ENCODE results near the gene SHISA8. TPM values are rescaled to one million over a fixed set of nuclear protein-coding genes. Genes with fewer than 3 reads are reported as not detected.

The SHISA8 gene
- total RNA-seq, 3 donors from 2014 or later: not detected

GRCh38 chr22:41900652-41901312 is 14.1 kb downstream of the SHISA8 start:
- DNase-seq (no peak), ATAC-seq (no peak)
- H3K4me3 ChIP-seq: no peak overlapping the region
- H3K4me1 ChIP-seq (ENCODE audit: low read depth): no peaks in the 10 kb centered on the region
- peaks cover 6% of the 10 kb centered on the region for H3K36me3 ChIP-seq (ENCODE audit: low read depth)
- no peaks in the 10 kb centered on the region for H3K9me3 ChIP-seq
- intact Hi-C loops (cut with DNase I, micrococcal nuclease): no loop called here
- TF ChIP-seq, protein P1, sequence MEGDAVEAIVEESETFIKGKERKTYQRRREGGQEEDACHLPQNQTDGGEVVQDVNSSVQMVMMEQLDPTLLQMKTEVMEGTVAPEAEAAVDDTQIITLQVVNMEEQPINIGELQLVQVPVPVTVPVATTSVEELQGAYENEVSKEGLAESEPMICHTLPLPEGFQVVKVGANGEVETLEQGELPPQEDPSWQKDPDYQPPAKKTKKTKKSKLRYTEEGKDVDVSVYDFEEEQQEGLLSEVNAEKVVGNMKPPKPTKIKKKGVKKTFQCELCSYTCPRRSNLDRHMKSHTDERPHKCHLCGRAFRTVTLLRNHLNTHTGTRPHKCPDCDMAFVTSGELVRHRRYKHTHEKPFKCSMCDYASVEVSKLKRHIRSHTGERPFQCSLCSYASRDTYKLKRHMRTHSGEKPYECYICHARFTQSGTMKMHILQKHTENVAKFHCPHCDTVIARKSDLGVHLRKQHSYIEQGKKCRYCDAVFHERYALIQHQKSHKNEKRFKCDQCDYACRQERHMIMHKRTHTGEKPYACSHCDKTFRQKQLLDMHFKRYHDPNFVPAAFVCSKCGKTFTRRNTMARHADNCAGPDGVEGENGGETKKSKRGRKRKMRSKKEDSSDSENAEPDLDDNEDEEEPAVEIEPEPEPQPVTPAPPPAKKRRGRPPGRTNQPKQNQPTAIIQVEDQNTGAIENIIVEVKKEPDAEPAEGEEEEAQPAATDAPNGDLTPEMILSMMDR (IDR thresholded peaks at IDR 0.05): no peak

DNA sequence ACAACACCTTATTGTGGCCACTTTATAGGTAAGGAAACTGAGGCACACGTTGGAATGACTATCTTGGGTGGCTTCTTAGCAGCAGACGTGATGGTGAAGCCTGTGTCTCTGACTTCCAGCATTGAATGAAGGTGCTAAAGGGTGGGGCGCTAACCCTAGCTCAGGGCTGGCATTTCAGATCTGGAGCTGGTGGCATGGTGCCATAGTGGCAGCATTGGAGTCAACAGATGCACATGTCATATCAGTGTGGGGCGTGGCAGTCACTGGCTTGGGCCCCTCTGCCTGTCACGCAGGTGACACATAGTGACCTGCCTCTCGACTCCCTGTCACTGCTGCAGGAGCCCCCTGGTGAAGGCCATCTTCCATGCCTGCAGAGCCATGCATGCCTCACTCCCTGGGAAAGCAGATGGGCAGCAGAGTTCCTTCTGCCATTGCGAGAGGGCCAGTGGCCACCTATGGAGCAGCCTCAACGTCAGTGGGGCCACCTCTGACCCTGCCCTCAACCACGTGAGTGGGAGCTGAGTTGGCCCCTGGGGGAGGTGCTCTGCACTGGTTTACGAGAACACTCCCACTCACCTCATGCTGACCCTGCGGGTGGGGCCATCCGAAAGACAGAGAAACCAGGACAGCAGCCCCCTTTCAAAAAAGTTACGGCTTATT is 14.8 kb downstream of the SHISA8 start:
- no peak for DNase-seq
- intact Hi-C loops (cut with DNase I, micrococcal nuclease): no loop called here
- TF ChIP-seq, protein P1 (IDR thresholded peaks at IDR 0.05): no peak
- no peak for ATAC-seq
- Histone ChIP-seq H3K4me3 (no peak overlapping the region), H3K9me3 (no peaks in the 10 kb centered on the region), H3K36me3 (ENCODE audit: low read depth) (peaks cover 3% of the 10 kb centered on the region), H3K4me1 (ENCODE audit: low read depth) (no peaks in the 10 kb centered on the region)

GRCh38 chr22:41899110-41899509 is 15.8 kb downstream of the SHISA8 start:
- TF ChIP-seq, protein P1 (IDR thresholded peaks at IDR 0.05): no peak
- Histone ChIP-seq H3K9me3 (no peaks in the 10 kb centered on the region), H3K4me3 (no peak overlapping the region), H3K36me3 (ENCODE audit: low read depth) (peaks cover 3% of the 10 kb centered on the region), H3K4me1 (ENCODE audit: low read depth) (no peaks in the 10 kb centered on the region)
- DNase-seq (no peak), ATAC-seq (no peak)
- intact Hi-C loops (cut with DNase I, micrococcal nuclease): no loop called here

DNA sequence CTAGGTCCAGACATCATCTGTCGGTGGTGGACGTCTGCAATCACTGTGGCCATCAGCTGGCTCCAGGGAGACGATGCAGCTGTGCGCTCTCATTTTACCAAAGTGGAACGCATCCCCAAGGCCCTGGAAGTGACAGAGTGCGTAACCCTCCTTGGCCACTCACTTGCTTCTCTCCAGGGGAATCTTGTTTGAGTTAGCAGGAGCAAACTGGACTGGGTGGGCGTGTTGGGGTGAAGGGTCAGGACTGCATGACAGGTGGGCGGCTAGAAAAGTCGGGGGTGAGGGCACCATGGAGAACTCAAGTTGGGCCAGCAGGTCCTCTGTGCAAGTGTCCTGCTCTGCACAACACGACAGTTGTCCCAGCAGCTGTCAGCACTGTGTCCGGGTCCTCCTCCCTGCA is 16.2 kb downstream of the SHISA8 start:
- no peak for ATAC-seq

GRCh38 chr22:41893591-41894375 is 21.1 kb downstream of the SHISA8 start:
- no peaks in the 10 kb centered on the region for H3K4me1 ChIP-seq (ENCODE audit: low read depth)
- TF ChIP-seq, protein P1 (IDR thresholded peaks at IDR 0.05): no peak
- H3K36me3 ChIP-seq (ENCODE audit: low read depth): no peaks in the 10 kb centered on the region
- H3K9me3 ChIP-seq: no peaks in the 10 kb centered on the region
- DNase-seq (no peak), ATAC-seq (no peak)
- no peak overlapping the region for H3K4me3 ChIP-seq
- intact Hi-C loops (cut with DNase I, micrococcal nuclease): no loop called here

More for the DNA sequence above, 16.2 kb downstream of the SHISA8 start:
- intact Hi-C loops (cut with DNase I, micrococcal nuclease): no loop called here
- TF ChIP-seq, protein P1 (IDR thresholded peaks at IDR 0.05): no peak
- H3K4me1 ChIP-seq (ENCODE audit: low read depth): no peaks in the 10 kb centered on the region
- no peak overlapping the region for H3K4me3 ChIP-seq
- DNase-seq: no peak
- H3K36me3 ChIP-seq (ENCODE audit: low read depth): peaks cover 3% of the 10 kb centered on the region
- no peaks in the 10 kb centered on the region for H3K9me3 ChIP-seq

All from mucosa of descending colon (tissue), 3 donors.